ENCODE data around the gene SPTBN4. TPM values are rescaled to one million over a fixed set of nuclear protein-coding genes. Genes with fewer than 3 reads are reported as not detected.

SPTBN4 gene
- total RNA-seq, 2 donors from 2014 or later = 0.29 to 0.74 TPM

- Histone ChIP-seq H3K4me3 (peak within 1 kb of the TSS; percentile 66), H3K9ac (ENCODE audit: low read depth in 2 of 2, low read length in 2 of 2) (peak within 1 kb of the TSS; percentile 83 to 100), H3K4me1 (peaks cover 8% of the 10 kb centered on the region), H3K27ac (peak within 1 kb of the TSS; percentile 94), H3K9me3 (no peaks in the 10 kb centered on the region), H3K36me3 (peaks cover 4% of the 10 kb centered on the region), H3K27me3 (no peaks in the 10 kb centered on the region)
- no peak for TF ChIP-seq CTCF (IDR thresholded peaks at IDR 0.05)
- DNase-seq = peak; percentile 98
- intact Hi-C loops (cut with DNase I) = no loop called here
These were observed 22.6 kb upstream of the SPTBN4 start, which contains the start of gene SERTAD3 for GRCh38 chr19:40444000-40444824. TSS of gene SERTAD3 (minus strand) at chr19:40444335. CDS start at chr19:40442080, 2,255 bp downstream.

- no peak for DNase-seq
These were observed 21.9 kb upstream of the SPTBN4 start for GRCh38 chr19:40444825-40445312.

GRCh38 chr19:40445780-40446262 is 21.0 kb upstream of the SPTBN4 start:
- peak overlapping the region; percentile 94 for H3K27ac ChIP-seq
- no peak overlapping the region for H3K4me3 ChIP-seq
- no peaks in the 10 kb centered on the region for H3K9me3 ChIP-seq
- peaks cover 8% of the 10 kb centered on the region for H3K4me1 ChIP-seq
- DNase-seq = peak; percentile 88
- H3K27me3 ChIP-seq = no peaks in the 10 kb centered on the region
- TF ChIP-seq CTCF (IDR thresholded peaks at IDR 0.05) = no peak
- intact Hi-C loops (cut with DNase I) = no loop called here
- H3K36me3 ChIP-seq = peaks cover 3% of the 10 kb centered on the region
- H3K9ac ChIP-seq (ENCODE audit: low read depth in 2 of 2, low read length in 2 of 2) = peak overlapping the region in 1 of 2 donors; percentile 52

More at GRCh38 chr19:40444825-40445312, 21.9 kb upstream of the SPTBN4 start:
- Histone ChIP-seq H3K27me3 (no peaks in the 10 kb centered on the region), H3K27ac (peak overlapping the region; percentile 94), H3K4me1 (peaks cover 8% of the 10 kb centered on the region), H3K4me3 (peak overlapping the region; percentile 66), H3K36me3 (peaks cover 4% of the 10 kb centered on the region), H3K9me3 (no peaks in the 10 kb centered on the region), H3K9ac (ENCODE audit: low read depth in 2 of 2, low read length in 2 of 2) (peak overlapping the region; percentile 72 to 100)
- intact Hi-C loops (cut with DNase I) = no loop called here
- no peak for TF ChIP-seq CTCF (IDR thresholded peaks at IDR 0.05)

GRCh38 chr19:40446263-40446784 is 20.5 kb upstream of the SPTBN4 start:
- no peaks in the 10 kb centered on the region for H3K9me3 ChIP-seq
- TF ChIP-seq CTCF (IDR thresholded peaks at IDR 0.05) = no peak
- H3K4me1 ChIP-seq = peaks cover 8% of the 10 kb centered on the region
- no peak for DNase-seq
- no peak overlapping the region for H3K4me3 ChIP-seq
- H3K27ac ChIP-seq = peak overlapping the region; percentile 94
- intact Hi-C loops (cut with DNase I) = no loop called here
- H3K27me3 ChIP-seq = no peaks in the 10 kb centered on the region
- no peaks in the 10 kb centered on the region for H3K36me3 ChIP-seq
- peak overlapping the region in 1 of 2 donors; percentile 52 for H3K9ac ChIP-seq (ENCODE audit: low read depth in 2 of 2, low read length in 2 of 2)

- TF ChIP-seq CTCF (IDR thresholded peaks at IDR 0.05) = no peak
- no peaks in the 10 kb centered on the region for H3K36me3 ChIP-seq
- no peak for DNase-seq
- H3K4me1 ChIP-seq = no peaks in the 10 kb centered on the region
- H3K9ac ChIP-seq (ENCODE audit: low read depth in 2 of 2, low read length in 2 of 2) = no peak overlapping the region
- H3K9me3 ChIP-seq = no peaks in the 10 kb centered on the region
- H3K4me3 ChIP-seq = no peak overlapping the region
- no peaks in the 10 kb centered on the region for H3K27me3 ChIP-seq
- intact Hi-C loops (cut with DNase I) = no loop called here
- no peak overlapping the region for H3K27ac ChIP-seq
These were observed 17.3 kb upstream of the SPTBN4 start for GRCh38 chr19:40449506-40449905.
